ENCODE results near the gene CUL2. TPM values are rescaled to one million over a fixed set of nuclear protein-coding genes. Genes with fewer than 3 reads are reported as not detected.

The CUL2 gene
- total and polyA plus RNA-seq, 8 donors, result 2.3 to 31.9 (median 9.2) TPM

GRCh38 chr10:35096312-35096711, 6.2 kb upstream of the CUL2 start:
- Histone ChIP-seq H3K9me3 (no peaks in the 10 kb centered on the region), H3K27me3 (peaks cover 0 to 7% (median 0%) of the 10 kb centered on the region in 3 donors), H3K4me1 (peaks cover 0 to 4% (median under 1%) of the 10 kb centered on the region in 4 donors), H3K27ac (no peak overlapping the region), H3K36me3 (no peaks in the 10 kb centered on the region), H3K4me3 (no peak overlapping the region)
- intact Hi-C loops (cut with DNase I; ENCODE audit: low total_unique reads), result no loop called here
- 77 to 82% (median 80%) methylated on average over 2 of the region's 2 CpGs for WGBS, 5 donors
- TF ChIP-seq POLR2A (IDR thresholded peaks at IDR 0.05) (no peak), EP300 (IDR thresholded peaks at IDR 0.05) (no peak), POLR2AphosphoS5 (IDR thresholded peaks at IDR 0.05) (no peak), CTCF (IDR thresholded peaks at IDR 0.05) (no peak)
- no peak for DNase-seq

- H3K36me3 ChIP-seq, result no peaks in the 10 kb centered on the region
- no peak for TF ChIP-seq POLR2A (IDR thresholded peaks at IDR 0.05)
- TF ChIP-seq POLR2AphosphoS5 (IDR thresholded peaks at IDR 0.05), result no peak
- no peak for TF ChIP-seq EP300 (IDR thresholded peaks at IDR 0.05)
- no peak for TF ChIP-seq CTCF (IDR thresholded peaks at IDR 0.05)
- H3K4me3 ChIP-seq, result no peak overlapping the region
- 21 to 59% (median 56%) methylated on average over 1 of the region's 1 CpG for WGBS, 5 donors
- no peak overlapping the region for H3K27ac ChIP-seq
- peaks cover 0 to 7% (median 0%) of the 10 kb centered on the region in 3 donors for H3K27me3 ChIP-seq
- no peak for DNase-seq
- H3K4me1 ChIP-seq, result peaks cover 18 to 29% (median 24%) of the 10 kb centered on the region in 4 donors
- no peaks in the 10 kb centered on the region for H3K9me3 ChIP-seq
- intact Hi-C loops (cut with DNase I; ENCODE audit: low total_unique reads), result no loop called here
Measured at GRCh38 chr10:35092851-35093250, 2.7 kb upstream of the CUL2 start.

GRCh38 chr10:35091994-35092790, 2.1 kb upstream of the CUL2 start:
- TF ChIP-seq CTCF (IDR thresholded peaks at IDR 0.05), result no peak
- TF ChIP-seq POLR2A (IDR thresholded peaks at IDR 0.05), result no peak
- TF ChIP-seq POLR2AphosphoS5 (IDR thresholded peaks at IDR 0.05), result no peak
- TF ChIP-seq EP300 (IDR thresholded peaks at IDR 0.05), result no peak
- H3K27ac ChIP-seq, result no peak overlapping the region
- H3K36me3 ChIP-seq, result no peaks in the 10 kb centered on the region

GRCh38 chr10:35089611-35090161, 455 bp downstream of the CUL2 start:
- peak in 1 of 2 donors; percentile 52 for DNase-seq
- intact Hi-C loops (cut with DNase I; ENCODE audit: low total_unique reads), result no loop called here
- no peak for TF ChIP-seq POLR2AphosphoS5 (IDR thresholded peaks at IDR 0.05)
- no peak for TF ChIP-seq EP300 (IDR thresholded peaks at IDR 0.05)
- no peak for TF ChIP-seq CTCF (IDR thresholded peaks at IDR 0.05)
- TF ChIP-seq POLR2A (IDR thresholded peaks at IDR 0.05), result no peak

More at GRCh38 chr10:35091994-35092790, 2.1 kb upstream of the CUL2 start:
- Histone ChIP-seq H3K4me3 (no peak overlapping the region), H3K9me3 (no peaks in the 10 kb centered on the region), H3K4me1 (peaks cover 19 to 35% (median 31%) of the 10 kb centered on the region in 4 donors), H3K27me3 (peaks cover 0 to 5% (median 0%) of the 10 kb centered on the region in 3 donors)
- WGBS, 5 donors, result 87 to 98% (median 97%) methylated on average over 11 of the region's 11 CpGs
- intact Hi-C loops (cut with DNase I; ENCODE audit: low total_unique reads), result no loop called here
- DNase-seq, result no peak

More at GRCh38 chr10:35089611-35090161, 455 bp downstream of the CUL2 start:
- Histone ChIP-seq H3K9me3 (no peaks in the 10 kb centered on the region), H3K4me3 (peak overlapping the region; percentile 89 to 92 (median 92)), H3K27ac (peak overlapping the region; percentile 92 to 98 (median 97)), H3K4me1 (peaks cover 27 to 58% (median 53%) of the 10 kb centered on the region in 4 donors), H3K36me3 (no peaks in the 10 kb centered on the region), H3K27me3 (no peaks in the 10 kb centered on the region)
- WGBS, 5 donors, result 0 to 1% (median 0%) methylated on average over 24 to 27 of the region's 27 CpGs
